IMR-90 (cell line): Measurements from ENCODE around the gene CACNA1D. TPM values are rescaled to one million over a fixed set of nuclear protein-coding genes. Genes with fewer than 3 reads are reported as not detected.

Experiments used
- ATAC-seq: fragments of 200-7000 bp; cut with Tn5 transposase; 2 replicates; pipeline ENCODE4 v1.9.1; 2020; ENCODE audit warnings: low read depth, mild to moderate bottlenecking, moderate library complexity
- BruUV-seq: library from RNA; stranded (reverse); fragments of 400-500 nt; replicated peaks from 2 replicates; lab custom pipeline; 2021; lab: Mats Ljungman, UMichigan
- CTCF ChIA-PET: fragments of 300-600 bp; formaldehyde crosslinking; extraction: SDS; loops from one replicate; lab custom pipeline; 2021; ENCODE audit warnings: antibody characterized with exemption; lab: Yijun Ruan, JAX
- POLR2A ChIA-PET: fragments of 300-600 bp; sonication (Branson Sonifier 250); formaldehyde crosslinking; loops from one replicate; lab custom pipeline; 2022; ENCODE audit warnings: antibody characterized with exemption; ENCODE audit not compliant: unreplicated experiment; lab: Charles Lee
- DNase-seq: peaks from one replicate; pipeline ENCODE4 v3.0.0; 2013
- H2AFZ ChIP-seq: replicated peaks from 2 replicates; pipeline ENCODE3; 2013; ENCODE audit warnings: low read length, mild to moderate bottlenecking; ENCODE audit not compliant: poor library complexity
- H2AK5ac ChIP-seq: 2 replicates; pipeline ENCODE4 v1.6.1; 2013; ENCODE audit warnings: low read depth, low read length, inconsistent platforms
- H2AK9ac ChIP-seq: replicated peaks from 2 replicates; pipeline ENCODE3; 2013; ENCODE audit warnings: mild to moderate bottlenecking, low read depth, low read length, moderate library complexity; ENCODE audit not compliant: poor library complexity
- H2BK120ac ChIP-seq: 2 replicates; pipeline ENCODE4 v1.6.1; 2013; ENCODE audit warnings: low read depth, low read length, inconsistent platforms
- H2BK15ac ChIP-seq: 3 replicates; pipeline ENCODE4 v1.6.1; 2013; ENCODE audit warnings: low read depth, low read length, inconsistent platforms
- H2BK20ac ChIP-seq: 2 replicates; pipeline ENCODE4 v1.6.1; 2013; ENCODE audit warnings: low read depth, mild to moderate bottlenecking, inconsistent platforms, low read length, moderate library complexity
- H2BK5ac ChIP-seq: 2 replicates; pipeline ENCODE4 v1.6.1; 2013; ENCODE audit warnings: mild to moderate bottlenecking, low read depth, low read length, inconsistent platforms; ENCODE audit not compliant: poor library complexity, severe bottlenecking
- H3K14ac ChIP-seq: replicated peaks from 2 replicates; pipeline ENCODE4 v1.6.1; 2013; ENCODE audit warnings: low read depth, low read length, inconsistent platforms
- H3K18ac ChIP-seq: 2 replicates; pipeline ENCODE4 v1.6.1; 2013; ENCODE audit warnings: low read depth, low read length, control low read depth
- H3K23ac ChIP-seq: 2 replicates; pipeline ENCODE4 v1.6.1; 2013; ENCODE audit warnings: low read depth, low read length, inconsistent platforms
- H3K27ac ChIP-seq: 2 replicates; pipeline ENCODE4 v1.5.1; 2013; ENCODE audit warnings: mild to moderate bottlenecking, control low read depth, low read length; ENCODE audit not compliant: insufficient read depth
- H3K27me3 ChIP-seq: 2 replicates; pipeline ENCODE4 v1.6.1; 2013; ENCODE audit warnings: low read length; ENCODE audit not compliant: control insufficient read depth, insufficient read depth
- H3K36me3 ChIP-seq: 2 replicates; pipeline ENCODE4 v1.6.1; 2013; ENCODE audit warnings: low read length, mixed read lengths; ENCODE audit not compliant: control insufficient read depth, insufficient read depth
- H3K4ac ChIP-seq: 2 replicates; pipeline ENCODE4 v1.6.1; 2013; ENCODE audit warnings: low read depth, low read length, inconsistent platforms
- H3K4me1 ChIP-seq: 2 replicates; pipeline ENCODE4 v1.6.1; 2013; ENCODE audit warnings: low read length, mixed read lengths; ENCODE audit not compliant: control insufficient read depth, insufficient read depth
- H3K4me2 ChIP-seq: 2 replicates; pipeline ENCODE4 v1.6.1; 2013; ENCODE audit warnings: low read depth, mild to moderate bottlenecking, control low read depth, low read length, moderate library complexity
- H3K4me3 ChIP-seq: 2 replicates; pipeline ENCODE4 v1.5.1; 2013; ENCODE audit warnings: low read depth, mild to moderate bottlenecking, control low read depth, low read length, moderate library complexity; ENCODE audit not compliant: insufficient read depth
- H3K56ac ChIP-seq: 2 replicates; pipeline ENCODE4 v1.6.1; 2013; ENCODE audit warnings: low read length, inconsistent platforms; ENCODE audit not compliant: insufficient read depth; ENCODE audit errors: extremely low read depth
- H3K79me1 ChIP-seq, 2 experiments: 2 replicates each; pipeline ENCODE4 v1.6.1; 2013; ENCODE audit warnings: low read length in 2 of 2, inconsistent platforms in 1 of 2, low read depth in 1 of 2
- H3K9ac ChIP-seq: 2 replicates; pipeline ENCODE4 v1.6.1; 2013; ENCODE audit warnings: low read depth, low read length, control low read depth
- H3K9me1 ChIP-seq: 2 replicates; pipeline ENCODE4 v1.6.1; 2013; ENCODE audit warnings: low read length, inconsistent platforms; ENCODE audit not compliant: insufficient read depth
- H3K9me3 ChIP-seq: 2 replicates; pipeline ENCODE4 v1.6.1; 2013; ENCODE audit warnings: low read length; ENCODE audit not compliant: control insufficient read depth, insufficient read depth
- H4K20me1 ChIP-seq: 2 replicates; pipeline ENCODE4 v1.6.1; 2013; ENCODE audit warnings: low read length, inconsistent platforms; ENCODE audit not compliant: insufficient read depth
- H4K5ac ChIP-seq: 2 replicates; pipeline ENCODE4 v1.6.1; 2013; ENCODE audit warnings: mild to moderate bottlenecking, low read depth, low read length, control low read depth
- H4K8ac ChIP-seq, 2 experiments: 2 replicates each; pipeline ENCODE4 v1.6.1; 2013; ENCODE audit warnings: low read depth in 2 of 2, low read length in 2 of 2, control low read depth in 1 of 2, inconsistent platforms in 1 of 2
- H4K91ac ChIP-seq: 2 replicates; pipeline ENCODE4 v1.6.1; 2013; ENCODE audit warnings: low read depth, low read length, inconsistent platforms; ENCODE audit not compliant: insufficient read depth
- BHLHE40 ChIP-seq: fragments of 150-350 bp; IDR thresholded peaks from 2 replicates; pipeline ENCODE4 v1.6.1; 2016; ENCODE audit warnings: mild to moderate bottlenecking, low read depth, low read length
- CEBPB ChIP-seq: IDR thresholded peaks from 2 replicates; pipeline ENCODE4 v1.6.1; 2012; ENCODE audit warnings: low read depth, low read length, improper control_type of control experiment
- CHD1 ChIP-seq: IDR thresholded peaks from 2 replicates; pipeline ENCODE4 v1.6.1; 2012; ENCODE audit warnings: low read depth, low read length, improper control_type of control experiment
- FOS ChIP-seq: fragments of 150-350 bp; IDR thresholded peaks from 2 replicates; pipeline ENCODE4 v1.6.1; 2016; ENCODE audit warnings: low read depth, low read length
- MXI1 ChIP-seq: IDR thresholded peaks from 2 replicates; pipeline ENCODE4 v1.6.1; 2012; ENCODE audit warnings: low read depth, mild to moderate bottlenecking, low read length, moderate library complexity, borderline replicate concordance
- NFE2L2 ChIP-seq: fragments of 150-350 bp; IDR thresholded peaks from 2 replicates; pipeline ENCODE4 v1.6.1; 2016; ENCODE audit warnings: low read depth, mild to moderate bottlenecking, low read length
- POLR2A ChIP-seq: IDR thresholded peaks from 2 replicates; pipeline ENCODE4 v1.6.1; 2012; ENCODE audit warnings: mild to moderate bottlenecking, low read depth, low read length
- RCOR1 ChIP-seq: IDR thresholded peaks from 2 replicates; pipeline ENCODE4 v1.6.1; 2012; ENCODE audit warnings: mild to moderate bottlenecking, low read length, improper control_type of control experiment; ENCODE audit not compliant: insufficient replicate concordance
- RFX5 ChIP-seq: IDR thresholded peaks from 2 replicates; pipeline ENCODE4 v1.8.0; 2012; ENCODE audit warnings: low read depth, mild to moderate bottlenecking, low read length, moderate library complexity
- WGBS, 2 experiments: methylation state at CpG; one replicate each; pipeline versions ENCODE4 v1.1.5 to v1.1.7; 2013; ENCODE audit warnings: missing lambda C conversion rate in 2 of 2; ENCODE audit not compliant: insufficient read length in 1 of 2; ENCODE audit errors: extremely low coverage in 2 of 2; 5-methylcytosine and 5-hydroxymethylcytosine counted together
- dilution Hi-C: fragments of 300-500 bp; cut with HindIII; formaldehyde crosslinking; loops from one replicate; pipeline ENCODE4 v1.14.3; 2018; ENCODE audit warnings: low sequenced_read_pairs; ENCODE audit not compliant: unreplicated experiment
- in situ Hi-C: fragments of 300-500 bp; cut with MboI; formaldehyde crosslinking; loops from 3 replicates; pipeline ENCODE4 v1.14.3; 2019; ENCODE audit warnings: low sequenced_read_pairs, inconsistent platforms, mixed read lengths
- intact Hi-C: fragments of 100-400 bp; cut with micrococcal nuclease; formaldehyde crosslinking; loops from 2 replicates; pipeline ENCODE4 v1.10.0; 2022
- polyA plus RNA-seq, 3 experiments: library from polyadenylated mRNA; depleted of rRNA; stranded (reverse); fragments of >200 nt; gene quantifications; 2 replicates each; pipeline ENCODE4 v1.2.3, GENCODE V29; 2012; ENCODE audit warnings: low replicate concordance in 1 of 3
- total RNA-seq: library from RNA; depleted of rRNA; stranded (reverse); fragments of >200 nt; gene quantifications from 2 replicates; pipeline ENCODE4 v1.2.3, GENCODE V29; 2012
- TF ChIP-seq, protein P1 (sequence below): fragments of 150-350 bp; IDR thresholded peaks from 2 replicates; pipeline ENCODE4 v1.6.1; 2017; ENCODE audit warnings: mild to moderate bottlenecking, antibody characterized with exemption, low read length, low read depth
- TF ChIP-seq, protein P2 (sequence below): fragments of 150-350 bp; IDR thresholded peaks from 2 replicates; pipeline ENCODE4 v1.6.1; 2016; ENCODE audit warnings: low read depth, mild to moderate bottlenecking, low read length, moderate library complexity, borderline replicate concordance

CACNA1D gene
- total and polyA plus RNA-seq, 2 of the 4 experiments (the other 2 are of a cell fraction) = 0.07 TPM; not detected in 1

DNA sequence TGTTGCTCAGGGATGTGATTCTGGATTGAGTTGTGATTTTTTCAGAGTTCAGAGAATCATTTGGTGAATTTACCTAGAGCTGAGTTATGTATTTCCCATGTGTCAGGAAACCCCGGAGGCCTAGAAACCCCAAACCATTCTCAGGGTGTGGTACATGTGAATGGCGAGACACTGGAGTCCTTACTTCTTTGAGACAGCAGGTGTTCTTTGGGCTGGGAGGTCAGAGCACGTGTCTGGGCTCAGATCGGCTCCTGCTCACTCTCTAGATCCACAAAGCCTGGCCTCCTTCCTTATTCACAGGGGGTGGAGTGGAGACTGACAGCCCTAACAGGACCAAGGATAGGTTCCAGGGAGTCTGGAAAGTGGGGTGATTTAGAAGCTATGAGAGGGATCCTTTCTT, 206.0 kb downstream of the CACNA1D start:
- no peaks in the 10 kb centered on the region for H3K79me1 ChIP-seq
- H2AK9ac ChIP-seq = no peak overlapping the region
- H4K5ac ChIP-seq = no peak overlapping the region
- intact Hi-C loops (no loop called here), in situ Hi-C loops (loop anchor here (25.0 kb wide), 2 partner anchors 488 to 588 kb away; no protein-coding TSS in a partner anchor), dilution Hi-C loops (no loop called here)
- H3K4me3 ChIP-seq = no peak overlapping the region
- no CpG with 5 or more reads among the region's 4 CpGs for WGBS, 2 experiments
- H3K18ac ChIP-seq = no peak overlapping the region
- H3K9me1 ChIP-seq = no peaks in the 10 kb centered on the region
- no peak overlapping the region for H2BK20ac ChIP-seq
- H3K56ac ChIP-seq = no peak overlapping the region
- no peaks in the 10 kb centered on the region for H4K20me1 ChIP-seq
- H3K4me2 ChIP-seq = no peak overlapping the region
- H3K9ac ChIP-seq = no peak overlapping the region
- H2AK5ac ChIP-seq = no peak overlapping the region
- no peak overlapping the region for H4K91ac ChIP-seq
- peaks cover 2% of the 10 kb centered on the region; the same call in 1 of the 2 replicates for H3K27me3 ChIP-seq
- ATAC-seq = no peak
- no peak overlapping the region for H2BK15ac ChIP-seq
- TF ChIP-seq RFX5 (no peak), MXI1 (no peak), RCOR1 (no peak), BHLHE40 (no peak), FOS (no peak), NFE2L2 (no peak), CHD1 (no peak), CEBPB (no peak), POLR2A (no peak)
- TF ChIP-seq, protein P1, sequence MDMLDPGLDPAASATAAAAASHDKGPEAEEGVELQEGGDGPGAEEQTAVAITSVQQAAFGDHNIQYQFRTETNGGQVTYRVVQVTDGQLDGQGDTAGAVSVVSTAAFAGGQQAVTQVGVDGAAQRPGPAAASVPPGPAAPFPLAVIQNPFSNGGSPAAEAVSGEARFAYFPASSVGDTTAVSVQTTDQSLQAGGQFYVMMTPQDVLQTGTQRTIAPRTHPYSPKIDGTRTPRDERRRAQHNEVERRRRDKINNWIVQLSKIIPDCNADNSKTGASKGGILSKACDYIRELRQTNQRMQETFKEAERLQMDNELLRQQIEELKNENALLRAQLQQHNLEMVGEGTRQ = no peak
- TF ChIP-seq, protein P2, sequence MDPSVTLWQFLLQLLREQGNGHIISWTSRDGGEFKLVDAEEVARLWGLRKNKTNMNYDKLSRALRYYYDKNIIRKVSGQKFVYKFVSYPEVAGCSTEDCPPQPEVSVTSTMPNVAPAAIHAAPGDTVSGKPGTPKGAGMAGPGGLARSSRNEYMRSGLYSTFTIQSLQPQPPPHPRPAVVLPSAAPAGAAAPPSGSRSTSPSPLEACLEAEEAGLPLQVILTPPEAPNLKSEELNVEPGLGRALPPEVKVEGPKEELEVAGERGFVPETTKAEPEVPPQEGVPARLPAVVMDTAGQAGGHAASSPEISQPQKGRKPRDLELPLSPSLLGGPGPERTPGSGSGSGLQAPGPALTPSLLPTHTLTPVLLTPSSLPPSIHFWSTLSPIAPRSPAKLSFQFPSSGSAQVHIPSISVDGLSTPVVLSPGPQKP = no peak
- H3K27ac ChIP-seq = no peak overlapping the region
- no TSS peak for BruUV-seq
- no peaks in the 10 kb centered on the region for H3K4me1 ChIP-seq
- CTCF ChIA-PET = no interaction called here
- no peak overlapping the region for H2AFZ ChIP-seq
- H2BK5ac ChIP-seq = no peak overlapping the region
- no peak overlapping the region for H4K8ac ChIP-seq
- no peak overlapping the region for H2BK120ac ChIP-seq
- H3K4ac ChIP-seq = no peak overlapping the region
- H3K36me3 ChIP-seq = no peaks in the 10 kb centered on the region
- H3K23ac ChIP-seq = no peak overlapping the region
- POLR2A ChIA-PET = no interaction called here
- H3K9me3 ChIP-seq = no peaks in the 10 kb centered on the region
- DNase-seq = no peak
- H3K14ac ChIP-seq = no peak overlapping the region
